Measurements from ENCODE around the gene FYB1. TPM values are rescaled to one million over a fixed set of nuclear protein-coding genes. Genes with fewer than 3 reads are reported as not detected.

FYB1 gene
- total RNA-seq, 1 experiment from 2014 or later, result 0.42 TPM

GRCh38 chr5:39113354-39113953 lies 105.9 kb downstream of the FYB1 start (continued):
- TF ChIP-seq CTCF (IDR thresholded peaks at IDR 0.05 in 2 of 3, conservative IDR thresholded peaks at IDR 0.05 in 1 of 3; ENCODE audit: borderline replicate concordance in 1 of 3, insufficient read depth in 1 of 3, low read depth in 2 of 3, low read length in 2 of 3) (no peak), SP1 (IDR thresholded peaks at IDR 0.05; ENCODE audit: low read depth) (no peak), ZNF274 (IDR thresholded peaks at IDR 0.05; ENCODE audit: low read depth, low read length) (no peak), RAD21 (IDR thresholded peaks at IDR 0.05; ENCODE audit: low read depth) (no peak), ELF1 (IDR thresholded peaks at IDR 0.05; ENCODE audit: borderline replicate concordance, low read depth) (no peak)

GRCh38 chr5:39109606-39110005 lies 109.8 kb downstream of the FYB1 start:
- Histone ChIP-seq H3K9me3 (ENCODE audit: control insufficient read depth in 1 of 2, insufficient read depth in 1 of 2, low read depth in 1 of 2, low read length in 2 of 2) (no peaks in the 10 kb centered on the region), H3K9me2 (ENCODE audit: insufficient read depth) (no peaks in the 10 kb centered on the region), H3K4me1 (ENCODE audit: control insufficient read depth in 1 of 2, insufficient read depth in 2 of 2, low read length in 2 of 2) (no peaks in the 10 kb centered on the region; a peak in 1 of 4 replicates), H3K79me2 (ENCODE audit: insufficient read depth, low read length) (no peaks in the 10 kb centered on the region), H4K20me1 (ENCODE audit: insufficient read depth) (no peaks in the 10 kb centered on the region), H3K27me3 (ENCODE audit: insufficient read depth, low read length) (no peaks in the 10 kb centered on the region), H3K36me3 (ENCODE audit: control insufficient read depth in 1 of 2, insufficient read depth in 2 of 2, low read length in 2 of 2) (no peaks in the 10 kb centered on the region), H3K4me3 (replicated peaks in 1 of 2; ENCODE audit: low read depth in 1 of 2, low read length in 2 of 2) (no peak overlapping the region), H3K4me2 (ENCODE audit: low read length) (no peak overlapping the region), H2AFZ (ENCODE audit: low read depth, low read length, poor library complexity, severe bottlenecking) (no peak overlapping the region), H3K27ac (ENCODE audit: low read depth, low read length) (no peak overlapping the region), H3K9ac (ENCODE audit: low read length) (no peak overlapping the region)
- intact Hi-C loops (cut with micrococcal nuclease), result no loop called here
- BruUV-seq (replicated peaks), result no TSS peak
- ChIA-PET RAD21 (ENCODE audit: low non-redundant PET in 1 of 2, low total read pairs in 2 of 2, uncharacterized antibody in 2 of 2, unreplicated experiment in 2 of 2) (no interaction called here), CTCF (no interaction called here), POLR2A (no interaction called here)
- no peak for ATAC-seq
- TF ChIP-seq SRF (IDR thresholded peaks at IDR 0.05; ENCODE audit: low read depth) (no peak), JUND (IDR thresholded peaks at IDR 0.05) (no peak), EZH2 (IDR thresholded peaks at IDR 0.05) (no peak)
- DNase-seq (ENCODE audit: low read depth, low spot score), result no peak

All from HCT116 (cell line).